GM23338 (cell line): ENCODE data around the gene C11orf54.
A peak's percentile ranks its signal among the peaks of the same experiment; 100 is the strongest.

Source experiments
- CREB1 ChIP-seq: fragments of 250-450 bp; sonication (Bioruptor Pico); IDR thresholded peaks from 2 replicates; pipeline ENCODE4 v1.5.0; 2020; ENCODE audit warnings: low read depth, mild to moderate bottlenecking, moderate library complexity
- EZH2 ChIP-seq: fragments of 200-600 bp; sonication (generic); IDR thresholded peaks from one replicate; pipeline ENCODE4 v1.8.0; 2017; ENCODE audit warnings: antibody characterized with exemption, mild to moderate bottlenecking, low read depth; ENCODE audit not compliant: unreplicated experiment
- EZH2phosphoT487 ChIP-seq: fragments of 200-600 bp; sonication (generic); IDR thresholded peaks from one replicate; pipeline ENCODE4 v1.8.1; 2018; ENCODE audit warnings: antibody characterized with exemption; ENCODE audit not compliant: unreplicated experiment
- JUNB ChIP-seq: IDR thresholded peaks from one replicate; pipeline ENCODE4 v1.6.1; 2016; ENCODE audit warnings: antibody characterized with exemption; ENCODE audit not compliant: unreplicated experiment
- NANOG ChIP-seq: IDR thresholded peaks from 2 replicates; pipeline ENCODE4 v1.6.1; 2016; ENCODE audit warnings: antibody characterized with exemption, borderline replicate concordance
- POLR2AphosphoS5 ChIP-seq: IDR thresholded peaks from 2 replicates; pipeline ENCODE4 v1.6.1; 2016; ENCODE audit warnings: antibody characterized with exemption, low read depth
- STAT1 ChIP-seq: IDR thresholded peaks from one replicate; pipeline ENCODE4 v1.6.1; 2016; ENCODE audit warnings: antibody characterized with exemption; ENCODE audit not compliant: unreplicated experiment
- ZNF114 ChIP-seq: fragments of 250-450 bp; sonication (Bioruptor Pico); IDR thresholded peaks from 2 replicates; pipeline ENCODE4 v1.5.0; 2020; ENCODE audit warnings: mild to moderate bottlenecking, moderate library complexity
- ZNF331 ChIP-seq: fragments of 250-450 bp; sonication (Bioruptor Pico); IDR thresholded peaks from 2 replicates; pipeline ENCODE4 v1.5.0; 2020; ENCODE audit warnings: low read depth, mild to moderate bottlenecking, moderate library complexity
- TF ChIP-seq, protein P1 (sequence below), 2 experiments: fragments of 200-600 bp in 1 of 2; sonication (generic) in 1 of 2; conservative IDR thresholded peaks; 2 replicates each; pipeline versions ENCODE4 v1.5.1 to v1.6.1; 2016 to 2017; ENCODE audit warnings: antibody characterized with exemption in 2 of 2, low read depth in 2 of 2, mild to moderate bottlenecking in 2 of 2, moderate library complexity in 1 of 2
- TF ChIP-seq, protein P2 (sequence below): fragments of 250-450 bp; sonication (Bioruptor Pico); IDR thresholded peaks from 2 replicates; pipeline ENCODE4 v1.5.0; 2020; ENCODE audit warnings: mild to moderate bottlenecking, moderate library complexity
- TF ChIP-seq, protein P3 (sequence below): IDR thresholded peaks from one replicate; pipeline ENCODE4 v1.6.1; 2018; ENCODE audit warnings: antibody characterized with exemption; ENCODE audit not compliant: unreplicated experiment
- TF ChIP-seq, protein P4 (sequence below): IDR thresholded peaks from 2 replicates; pipeline ENCODE4 v1.6.1; 2016; ENCODE audit warnings: antibody characterized with exemption

DNA sequence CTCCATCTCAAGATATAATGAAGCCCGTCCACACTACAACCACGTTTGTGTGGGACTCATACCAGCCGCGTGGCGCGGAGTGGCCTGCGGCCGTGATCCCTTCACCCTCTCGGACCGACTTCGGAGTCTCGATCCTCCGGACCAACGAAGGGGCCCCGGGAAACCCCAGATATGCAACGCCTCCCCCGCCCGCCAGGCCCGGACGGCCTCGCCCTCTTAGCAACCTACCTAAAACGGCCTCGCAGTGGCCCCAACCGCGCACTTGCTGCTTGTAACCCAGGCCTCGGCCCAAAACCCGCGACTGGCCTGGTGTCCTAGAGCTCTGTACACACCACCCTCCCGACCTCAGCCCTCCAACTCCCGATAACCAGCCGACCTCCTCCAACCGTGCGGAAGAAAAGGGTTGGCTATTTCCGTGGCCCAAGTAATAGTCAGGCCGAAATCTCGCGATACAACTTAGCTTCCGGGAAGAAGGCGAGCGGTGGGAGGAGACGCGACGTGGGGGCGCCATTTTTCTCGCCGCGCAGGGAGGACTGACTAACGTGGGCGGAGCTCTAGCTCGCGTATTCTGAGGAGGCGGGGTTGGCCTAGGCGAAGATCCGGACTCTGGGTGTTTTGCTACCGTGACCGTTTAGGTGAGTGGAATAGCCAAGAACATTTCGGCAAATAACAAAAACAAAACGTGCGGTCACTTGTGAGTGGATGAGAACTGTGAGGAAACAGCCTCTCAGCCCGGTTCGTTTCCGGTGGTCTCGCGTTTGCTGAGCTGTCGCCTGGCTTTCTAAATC is at the start of gene C11orf54, which contains the start of gene TAF1D:
- TF ChIP-seq EZH2phosphoT487 (no peak), EZH2 (no peak), JUNB (no peak), POLR2AphosphoS5 (peak; percentile 99), STAT1 (no peak), CREB1 (peak; percentile 53; the same call in 1 of the 2 replicates), ZNF331 (CRISPR knock-in tag) (no peak), NANOG (no peak), ZNF114 (no peak)
- TF ChIP-seq, protein P1, sequence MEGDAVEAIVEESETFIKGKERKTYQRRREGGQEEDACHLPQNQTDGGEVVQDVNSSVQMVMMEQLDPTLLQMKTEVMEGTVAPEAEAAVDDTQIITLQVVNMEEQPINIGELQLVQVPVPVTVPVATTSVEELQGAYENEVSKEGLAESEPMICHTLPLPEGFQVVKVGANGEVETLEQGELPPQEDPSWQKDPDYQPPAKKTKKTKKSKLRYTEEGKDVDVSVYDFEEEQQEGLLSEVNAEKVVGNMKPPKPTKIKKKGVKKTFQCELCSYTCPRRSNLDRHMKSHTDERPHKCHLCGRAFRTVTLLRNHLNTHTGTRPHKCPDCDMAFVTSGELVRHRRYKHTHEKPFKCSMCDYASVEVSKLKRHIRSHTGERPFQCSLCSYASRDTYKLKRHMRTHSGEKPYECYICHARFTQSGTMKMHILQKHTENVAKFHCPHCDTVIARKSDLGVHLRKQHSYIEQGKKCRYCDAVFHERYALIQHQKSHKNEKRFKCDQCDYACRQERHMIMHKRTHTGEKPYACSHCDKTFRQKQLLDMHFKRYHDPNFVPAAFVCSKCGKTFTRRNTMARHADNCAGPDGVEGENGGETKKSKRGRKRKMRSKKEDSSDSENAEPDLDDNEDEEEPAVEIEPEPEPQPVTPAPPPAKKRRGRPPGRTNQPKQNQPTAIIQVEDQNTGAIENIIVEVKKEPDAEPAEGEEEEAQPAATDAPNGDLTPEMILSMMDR (conservative IDR thresholded peaks at IDR 0.05; ENCODE audit: low read depth in 2 of 2): peak in 1 of 2 experiments; percentile 7; a peak in 1 of 4 replicates
- TF ChIP-seq, protein P2, sequence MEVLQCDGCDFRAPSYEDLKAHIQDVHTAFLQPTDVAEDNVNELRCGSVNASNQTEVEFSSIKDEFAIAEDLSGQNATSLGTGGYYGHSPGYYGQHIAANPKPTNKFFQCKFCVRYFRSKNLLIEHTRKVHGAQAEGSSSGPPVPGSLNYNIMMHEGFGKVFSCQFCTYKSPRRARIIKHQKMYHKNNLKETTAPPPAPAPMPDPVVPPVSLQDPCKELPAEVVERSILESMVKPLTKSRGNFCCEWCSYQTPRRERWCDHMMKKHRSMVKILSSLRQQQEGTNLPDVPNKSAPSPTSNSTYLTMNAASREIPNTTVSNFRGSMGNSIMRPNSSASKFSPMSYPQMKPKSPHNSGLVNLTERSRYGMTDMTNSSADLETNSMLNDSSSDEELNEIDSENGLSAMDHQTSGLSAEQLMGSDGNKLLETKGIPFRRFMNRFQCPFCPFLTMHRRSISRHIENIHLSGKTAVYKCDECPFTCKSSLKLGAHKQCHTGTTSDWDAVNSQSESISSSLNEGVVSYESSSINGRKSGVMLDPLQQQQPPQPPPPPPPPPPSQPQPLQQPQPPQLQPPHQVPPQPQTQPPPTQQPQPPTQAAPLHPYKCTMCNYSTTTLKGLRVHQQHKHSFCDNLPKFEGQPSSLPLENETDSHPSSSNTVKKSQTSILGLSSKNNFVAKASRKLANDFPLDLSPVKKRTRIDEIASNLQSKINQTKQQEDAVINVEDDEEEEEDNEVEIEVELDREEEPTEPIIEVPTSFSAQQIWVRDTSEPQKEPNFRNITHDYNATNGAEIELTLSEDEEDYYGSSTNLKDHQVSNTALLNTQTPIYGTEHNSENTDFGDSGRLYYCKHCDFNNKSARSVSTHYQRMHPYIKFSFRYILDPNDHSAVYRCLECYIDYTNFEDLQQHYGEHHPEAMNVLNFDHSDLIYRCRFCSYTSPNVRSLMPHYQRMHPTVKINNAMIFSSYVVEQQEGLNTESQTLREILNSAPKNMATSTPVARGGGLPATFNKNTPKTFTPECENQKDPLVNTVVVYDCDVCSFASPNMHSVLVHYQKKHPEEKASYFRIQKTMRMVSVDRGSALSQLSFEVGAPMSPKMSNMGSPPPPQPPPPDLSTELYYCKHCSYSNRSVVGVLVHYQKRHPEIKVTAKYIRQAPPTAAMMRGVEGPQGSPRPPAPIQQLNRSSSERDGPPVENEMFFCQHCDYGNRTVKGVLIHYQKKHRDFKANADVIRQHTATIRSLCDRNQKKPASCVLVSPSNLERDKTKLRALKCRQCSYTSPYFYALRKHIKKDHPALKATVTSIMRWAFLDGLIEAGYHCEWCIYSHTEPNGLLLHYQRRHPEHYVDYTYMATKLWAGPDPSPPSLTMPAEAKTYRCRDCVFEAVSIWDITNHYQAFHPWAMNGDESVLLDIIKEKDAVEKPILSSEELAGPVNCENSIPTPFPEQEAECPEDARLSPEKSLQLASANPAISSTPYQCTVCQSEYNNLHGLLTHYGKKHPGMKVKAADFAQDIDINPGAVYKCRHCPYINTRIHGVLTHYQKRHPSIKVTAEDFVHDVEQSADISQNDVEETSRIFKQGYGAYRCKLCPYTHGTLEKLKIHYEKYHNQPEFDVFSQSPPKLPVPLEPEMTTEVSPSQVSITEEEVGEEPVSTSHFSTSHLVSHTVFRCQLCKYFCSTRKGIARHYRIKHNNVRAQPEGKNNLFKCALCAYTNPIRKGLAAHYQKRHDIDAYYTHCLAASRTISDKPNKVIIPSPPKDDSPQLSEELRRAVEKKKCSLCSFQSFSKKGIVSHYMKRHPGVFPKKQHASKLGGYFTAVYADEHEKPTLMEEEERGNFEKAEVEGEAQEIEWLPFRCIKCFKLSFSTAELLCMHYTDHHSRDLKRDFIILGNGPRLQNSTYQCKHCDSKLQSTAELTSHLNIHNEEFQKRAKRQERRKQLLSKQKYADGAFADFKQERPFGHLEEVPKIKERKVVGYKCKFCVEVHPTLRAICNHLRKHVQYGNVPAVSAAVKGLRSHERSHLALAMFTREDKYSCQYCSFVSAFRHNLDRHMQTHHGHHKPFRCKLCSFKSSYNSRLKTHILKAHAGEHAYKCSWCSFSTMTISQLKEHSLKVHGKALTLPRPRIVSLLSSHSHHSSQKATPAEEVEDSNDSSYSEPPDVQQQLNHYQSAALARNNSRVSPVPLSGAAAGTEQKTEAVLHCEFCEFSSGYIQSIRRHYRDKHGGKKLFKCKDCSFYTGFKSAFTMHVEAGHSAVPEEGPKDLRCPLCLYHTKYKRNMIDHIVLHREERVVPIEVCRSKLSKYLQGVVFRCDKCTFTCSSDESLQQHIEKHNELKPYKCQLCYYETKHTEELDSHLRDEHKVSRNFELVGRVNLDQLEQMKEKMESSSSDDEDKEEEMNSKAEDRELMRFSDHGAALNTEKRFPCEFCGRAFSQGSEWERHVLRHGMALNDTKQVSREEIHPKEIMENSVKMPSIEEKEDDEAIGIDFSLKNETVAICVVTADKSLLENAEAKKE: no peak
- TF ChIP-seq, protein P3, sequence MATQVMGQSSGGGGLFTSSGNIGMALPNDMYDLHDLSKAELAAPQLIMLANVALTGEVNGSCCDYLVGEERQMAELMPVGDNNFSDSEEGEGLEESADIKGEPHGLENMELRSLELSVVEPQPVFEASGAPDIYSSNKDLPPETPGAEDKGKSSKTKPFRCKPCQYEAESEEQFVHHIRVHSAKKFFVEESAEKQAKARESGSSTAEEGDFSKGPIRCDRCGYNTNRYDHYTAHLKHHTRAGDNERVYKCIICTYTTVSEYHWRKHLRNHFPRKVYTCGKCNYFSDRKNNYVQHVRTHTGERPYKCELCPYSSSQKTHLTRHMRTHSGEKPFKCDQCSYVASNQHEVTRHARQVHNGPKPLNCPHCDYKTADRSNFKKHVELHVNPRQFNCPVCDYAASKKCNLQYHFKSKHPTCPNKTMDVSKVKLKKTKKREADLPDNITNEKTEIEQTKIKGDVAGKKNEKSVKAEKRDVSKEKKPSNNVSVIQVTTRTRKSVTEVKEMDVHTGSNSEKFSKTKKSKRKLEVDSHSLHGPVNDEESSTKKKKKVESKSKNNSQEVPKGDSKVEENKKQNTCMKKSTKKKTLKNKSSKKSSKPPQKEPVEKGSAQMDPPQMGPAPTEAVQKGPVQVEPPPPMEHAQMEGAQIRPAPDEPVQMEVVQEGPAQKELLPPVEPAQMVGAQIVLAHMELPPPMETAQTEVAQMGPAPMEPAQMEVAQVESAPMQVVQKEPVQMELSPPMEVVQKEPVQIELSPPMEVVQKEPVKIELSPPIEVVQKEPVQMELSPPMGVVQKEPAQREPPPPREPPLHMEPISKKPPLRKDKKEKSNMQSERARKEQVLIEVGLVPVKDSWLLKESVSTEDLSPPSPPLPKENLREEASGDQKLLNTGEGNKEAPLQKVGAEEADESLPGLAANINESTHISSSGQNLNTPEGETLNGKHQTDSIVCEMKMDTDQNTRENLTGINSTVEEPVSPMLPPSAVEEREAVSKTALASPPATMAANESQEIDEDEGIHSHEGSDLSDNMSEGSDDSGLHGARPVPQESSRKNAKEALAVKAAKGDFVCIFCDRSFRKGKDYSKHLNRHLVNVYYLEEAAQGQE: no peak
- TF ChIP-seq, protein P4, sequence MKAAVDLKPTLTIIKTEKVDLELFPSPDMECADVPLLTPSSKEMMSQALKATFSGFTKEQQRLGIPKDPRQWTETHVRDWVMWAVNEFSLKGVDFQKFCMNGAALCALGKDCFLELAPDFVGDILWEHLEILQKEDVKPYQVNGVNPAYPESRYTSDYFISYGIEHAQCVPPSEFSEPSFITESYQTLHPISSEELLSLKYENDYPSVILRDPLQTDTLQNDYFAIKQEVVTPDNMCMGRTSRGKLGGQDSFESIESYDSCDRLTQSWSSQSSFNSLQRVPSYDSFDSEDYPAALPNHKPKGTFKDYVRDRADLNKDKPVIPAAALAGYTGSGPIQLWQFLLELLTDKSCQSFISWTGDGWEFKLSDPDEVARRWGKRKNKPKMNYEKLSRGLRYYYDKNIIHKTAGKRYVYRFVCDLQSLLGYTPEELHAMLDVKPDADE: peak; percentile 72; the same call in 1 of the 2 replicates
